ENCODE measurements around the gene ETV6.

The ETV6 gene

GRCh38 chr12:11798856-11799501, 149.5 kb downstream of the ETV6 start:
- DNase-seq: no peak
- intact Hi-C loops (cut with DNase I): no loop called here

- intact Hi-C loops (cut with DNase I): no loop called here
- DNase-seq: no peak
Observed at GRCh38 chr12:11799502-11799873, 150.0 kb downstream of the ETV6 start.

- intact Hi-C loops (cut with DNase I): no loop called here
- DNase-seq: no peak
Observed at GRCh38 chr12:11801643-11802042, 152.2 kb downstream of the ETV6 start.

GRCh38 chr12:11804130-11804529, 154.7 kb downstream of the ETV6 start:
- DNase-seq: no peak
- intact Hi-C loops (cut with DNase I): no loop called here

- no peak for DNase-seq
- intact Hi-C loops (cut with DNase I): no loop called here
Observed at GRCh38 chr12:11805043-11805442, 155.6 kb downstream of the ETV6 start.

GRCh38 chr12:11805680-11806079, 156.2 kb downstream of the ETV6 start:
- no peak for DNase-seq
- intact Hi-C loops (cut with DNase I): no loop called here

GRCh38 chr12:11807458-11807857, 158.0 kb downstream of the ETV6 start:
- no peak for DNase-seq
- intact Hi-C loops (cut with DNase I): no loop called here

- intact Hi-C loops (cut with DNase I): no loop called here
- no peak for DNase-seq
Observed at GRCh38 chr12:11808931-11809330, 159.5 kb downstream of the ETV6 start.

- intact Hi-C loops (cut with DNase I): loop anchor here (10.0 kb wide), 1 partner anchor 155 kb away; no protein-coding TSS in a partner anchor
Observed at GRCh38 chr12:11810206-11810545, 160.7 kb downstream of the ETV6 start.

GRCh38 chr12:11811008-11811407, 161.5 kb downstream of the ETV6 start:
- intact Hi-C loops (cut with DNase I): loop anchor here (10.0 kb wide), 1 partner anchor 156 kb away; no protein-coding TSS in a partner anchor
- no peak for DNase-seq

More at GRCh38 chr12:11810206-11810545, 160.7 kb downstream of the ETV6 start:
- DNase-seq: no peak

GRCh38 chr12:11812241-11812585, 162.7 kb downstream of the ETV6 start:
- no peak for DNase-seq
- intact Hi-C loops (cut with DNase I): loop anchor here (10.0 kb wide), 1 partner anchor 157 kb away; no protein-coding TSS in a partner anchor

- peak in 31 of 42 donors; percentile 34 to 74 (median 57) for DNase-seq
Observed at GRCh38 chr12:11812586-11813437, 163.3 kb downstream of the ETV6 start.

GRCh38 chr12:11813438-11813813, 164.0 kb downstream of the ETV6 start:
- intact Hi-C loops (cut with DNase I): loop anchor here (10.0 kb wide), 1 partner anchor 159 kb away; no protein-coding TSS in a partner anchor
- DNase-seq: no peak

More at GRCh38 chr12:11812586-11813437, 163.3 kb downstream of the ETV6 start:
- intact Hi-C loops (cut with DNase I): loop anchor here (10.0 kb wide), 1 partner anchor 158 kb away; no protein-coding TSS in a partner anchor

- intact Hi-C loops (cut with DNase I): loop anchor here (10.0 kb wide), 1 partner anchor 160 kb away; no protein-coding TSS in a partner anchor
Observed at GRCh38 chr12:11814374-11814773, 164.9 kb downstream of the ETV6 start.

GRCh38 chr12:11815397-11815796, 165.9 kb downstream of the ETV6 start:
- no peak for DNase-seq
- intact Hi-C loops (cut with DNase I): loop anchor here (10.0 kb wide), 1 partner anchor 161 kb away; no protein-coding TSS in a partner anchor

More at GRCh38 chr12:11814374-11814773, 164.9 kb downstream of the ETV6 start:
- peak in 16 of 42 donors; percentile 32 to 79 (median 55) for DNase-seq

GRCh38 chr12:11819643-11820042, 170.2 kb downstream of the ETV6 start:
- DNase-seq: peak in 2 of 42 donors; percentile 51 to 56
- intact Hi-C loops (cut with DNase I): loop anchor here (10.0 kb wide), 1 partner anchor 165 kb away; no protein-coding TSS in a partner anchor

- intact Hi-C loops (cut with DNase I): no loop called here
- peak in 1 of 42 donors; percentile 40 for DNase-seq
Observed at GRCh38 chr12:11820476-11820875, 171.0 kb downstream of the ETV6 start.

GRCh38 chr12:11821386-11822080, 172.1 kb downstream of the ETV6 start:
- intact Hi-C loops (cut with DNase I): no loop called here
- DNase-seq: peak in 1 of 42 donors; percentile 20

- DNase-seq: peak in 2 of 42 donors; percentile 53 to 55
- intact Hi-C loops (cut with DNase I): no loop called here
Observed at GRCh38 chr12:11822081-11822834, 172.8 kb downstream of the ETV6 start.
